HG02938 (cell line): ENCODE measurements around the gene MYO16.

ENCODE experiments used
- ATAC-seq: cut with Tn5 transposase; IDR thresholded peaks from one replicate; pipeline ENCODE4 v1.9.1; 2021; ENCODE audit warnings: mild to moderate bottlenecking, moderate library complexity; ENCODE audit not compliant: unreplicated experiment

Gene MYO16

DNA sequence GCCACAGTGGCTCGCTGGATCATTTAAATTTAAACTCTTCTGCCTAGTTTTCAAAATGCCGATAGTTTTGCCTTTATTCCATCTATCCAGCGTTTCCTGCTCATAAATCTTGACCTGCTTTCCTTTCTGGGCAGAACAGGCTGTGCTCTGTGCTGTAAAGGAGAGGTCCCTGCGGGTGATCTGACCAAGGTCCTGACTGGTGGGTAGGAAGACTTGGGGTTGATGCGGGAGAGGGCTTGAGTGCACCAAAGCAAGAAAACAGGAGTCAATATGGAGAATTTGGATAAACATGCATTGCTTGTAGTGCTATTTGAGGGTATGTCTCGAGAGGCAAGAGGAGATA is 533.6 kb downstream of the MYO16 start:
- ATAC-seq: no peak

DNA sequence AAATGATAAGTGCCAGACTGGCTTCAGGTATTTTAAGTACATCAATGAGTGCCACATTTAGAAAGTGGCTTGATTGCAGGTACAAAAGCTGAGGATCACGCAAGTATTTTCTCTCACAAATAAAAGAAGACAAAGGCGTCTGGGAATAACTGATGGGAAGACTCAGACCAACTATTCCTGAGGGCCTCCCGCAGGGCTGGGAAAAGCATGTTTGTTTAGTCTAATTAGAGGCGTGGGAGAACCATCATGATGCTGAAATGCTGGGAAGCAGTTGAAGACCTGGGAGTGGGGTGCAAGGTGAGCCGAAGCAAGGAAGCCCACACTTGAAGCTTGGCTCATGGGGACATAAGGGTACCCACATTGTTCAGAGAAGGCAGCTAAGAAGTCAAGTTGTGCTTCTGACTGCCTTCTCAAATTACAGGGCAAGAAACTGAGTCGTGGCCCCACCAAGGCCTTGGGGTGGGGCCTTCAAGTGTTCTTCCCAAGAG is 536.0 kb downstream of the MYO16 start:
- ATAC-seq: no peak

DNA sequence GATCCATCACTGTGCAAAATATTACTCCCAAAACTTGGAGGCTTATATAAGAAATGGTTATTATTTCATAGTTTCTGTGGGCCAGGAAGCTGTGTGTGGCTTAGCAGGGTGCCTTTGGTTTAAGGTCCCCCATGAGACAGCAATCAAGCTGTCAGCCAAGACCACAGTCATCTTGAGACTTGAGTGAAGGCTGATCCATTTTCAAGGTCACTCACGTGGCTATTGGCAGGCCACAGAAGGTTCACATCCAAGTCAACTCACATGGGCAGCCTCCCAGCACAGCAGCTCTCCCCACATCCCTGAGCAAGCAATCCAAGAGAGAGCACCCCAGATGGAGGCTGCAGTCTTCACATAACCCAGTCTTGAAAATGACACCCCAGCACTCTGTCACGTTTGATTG is 537.4 kb downstream of the MYO16 start:
- peak; percentile 24 for ATAC-seq

DNA sequence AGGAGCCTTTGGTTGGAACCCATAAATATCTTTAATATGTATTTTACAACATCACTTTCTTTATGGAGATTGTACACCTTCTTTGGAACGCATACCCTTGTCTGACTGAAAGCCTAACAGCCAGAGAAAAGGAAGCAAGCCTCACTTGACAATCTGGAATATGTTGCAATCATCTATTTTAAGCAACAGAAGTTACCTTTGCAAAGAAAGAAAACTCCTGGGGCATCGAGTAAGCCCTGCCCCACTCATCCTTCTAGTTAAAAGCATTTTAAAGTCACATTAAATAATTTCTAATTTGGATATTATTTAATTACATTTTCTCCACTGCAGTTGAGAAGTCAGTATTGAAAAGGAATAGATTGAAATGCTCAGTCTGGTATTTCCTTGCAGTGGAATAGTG is 542.7 kb downstream of the MYO16 start:
- ATAC-seq: no peak

DNA sequence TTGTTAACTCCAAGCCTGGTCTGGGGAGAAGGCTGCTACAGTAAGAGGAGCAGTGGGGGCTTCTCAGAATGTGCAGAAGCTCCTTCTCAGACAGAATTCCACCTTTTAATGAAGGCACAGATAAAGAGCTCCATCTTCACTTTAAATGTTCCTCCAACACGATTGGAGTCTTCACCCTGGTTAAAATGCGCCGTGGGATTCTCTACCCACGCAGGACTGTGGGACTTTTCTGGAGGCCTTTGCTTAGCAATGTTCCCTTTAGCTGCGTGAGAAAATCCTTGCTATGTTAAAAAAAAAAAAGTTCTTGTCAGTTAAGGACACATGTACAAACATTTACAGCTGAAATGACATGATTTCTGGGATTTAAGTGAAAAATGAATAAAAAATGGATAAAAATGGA is 546.3 kb downstream of the MYO16 start:
- no peak for ATAC-seq

DNA sequence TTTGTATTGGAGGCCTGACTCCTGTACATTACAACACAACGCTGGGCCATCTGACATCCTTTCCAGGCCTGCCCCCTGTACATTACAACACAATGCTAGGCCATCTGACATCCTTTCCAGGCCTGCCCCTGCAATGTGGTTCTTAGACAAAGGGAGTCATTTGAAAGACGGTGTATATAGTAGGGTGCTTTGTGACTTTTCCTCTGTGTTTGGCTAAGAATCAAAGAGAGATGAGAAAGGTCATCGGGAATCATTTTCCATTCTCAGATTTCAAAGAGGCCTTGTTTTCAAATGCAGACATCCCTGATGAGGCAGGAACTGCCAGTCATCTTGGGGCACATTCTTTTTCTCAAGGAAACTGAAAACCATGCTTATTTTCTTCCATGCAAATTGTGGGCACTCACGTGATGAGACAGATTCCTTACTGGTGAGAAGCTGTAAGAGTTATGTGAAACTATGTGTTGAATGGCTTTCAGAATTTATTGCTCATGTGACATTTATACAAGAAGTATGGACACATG is 551.6 kb downstream of the MYO16 start:
- ATAC-seq: no peak

DNA sequence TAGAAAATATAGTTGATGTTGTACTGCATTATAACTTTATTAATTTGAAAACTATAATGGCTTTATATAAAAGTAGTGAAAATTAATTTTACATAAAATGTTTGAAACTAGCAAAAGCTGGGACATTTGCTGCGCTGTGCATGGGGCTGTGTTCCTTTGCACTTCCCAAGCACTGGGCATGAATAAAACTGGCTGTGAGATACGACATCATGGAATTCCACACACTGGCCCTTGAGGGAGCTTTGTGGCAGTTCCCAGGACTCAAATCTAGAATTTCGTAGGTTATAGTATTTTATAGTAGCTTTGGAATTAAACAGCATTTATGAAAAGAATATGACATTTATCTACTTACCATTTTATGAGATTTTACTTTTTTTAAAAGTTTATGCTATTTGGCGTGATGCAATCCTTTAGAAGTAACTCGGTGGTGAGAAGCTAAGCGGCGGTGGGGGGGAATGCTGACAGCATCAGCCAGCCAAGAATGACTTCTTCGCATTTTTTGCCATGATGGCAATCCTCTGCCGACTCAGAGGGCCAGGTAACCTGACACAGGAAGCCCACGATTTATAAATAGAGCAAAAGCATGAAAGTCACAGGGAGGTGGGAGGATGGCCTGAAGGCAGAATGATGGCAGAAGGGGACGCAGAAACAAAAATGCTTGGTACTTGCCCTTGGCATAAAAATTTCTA is 553.5 kb downstream of the MYO16 start:
- ATAC-seq: no peak

DNA sequence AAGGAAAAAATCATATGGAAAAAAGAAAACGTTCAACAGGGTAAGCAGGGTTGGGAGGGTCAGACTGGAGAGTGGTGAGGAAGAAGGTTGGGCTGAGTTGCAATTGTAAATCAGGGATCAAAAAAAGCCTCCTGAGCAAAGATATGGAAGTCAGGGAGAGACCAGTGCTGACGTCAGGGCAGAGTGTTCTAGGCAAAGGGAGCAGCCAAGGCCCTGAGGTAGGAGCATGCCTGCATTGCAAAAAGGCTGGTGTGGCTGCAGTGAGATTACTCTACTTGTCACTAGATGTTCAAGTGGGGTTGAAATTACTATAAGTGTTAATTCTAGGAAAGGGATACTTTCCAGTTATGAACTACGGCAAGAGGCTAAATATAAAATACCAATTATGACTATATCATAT is 562.0 kb downstream of the MYO16 start:
- ATAC-seq: no peak

DNA sequence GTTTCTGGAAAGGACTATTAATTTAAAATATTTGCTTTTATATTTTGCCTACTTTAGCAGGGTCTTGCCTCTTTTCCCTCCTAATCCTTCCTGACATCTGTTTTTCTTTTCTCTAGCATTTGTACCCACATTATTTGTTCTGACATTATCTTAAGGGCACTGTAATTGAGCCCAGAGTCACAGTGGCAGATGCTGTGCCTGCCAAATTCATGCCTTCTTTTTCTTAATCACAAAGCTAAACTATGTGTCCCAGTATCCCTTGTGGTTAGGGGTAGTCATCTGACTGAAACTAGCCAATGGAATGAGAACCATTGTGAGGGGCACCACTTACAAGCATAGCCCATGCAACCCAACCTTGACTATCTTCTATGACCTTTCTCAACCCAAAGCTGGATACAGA is 562.9 kb downstream of the MYO16 start:
- ATAC-seq: no peak

DNA sequence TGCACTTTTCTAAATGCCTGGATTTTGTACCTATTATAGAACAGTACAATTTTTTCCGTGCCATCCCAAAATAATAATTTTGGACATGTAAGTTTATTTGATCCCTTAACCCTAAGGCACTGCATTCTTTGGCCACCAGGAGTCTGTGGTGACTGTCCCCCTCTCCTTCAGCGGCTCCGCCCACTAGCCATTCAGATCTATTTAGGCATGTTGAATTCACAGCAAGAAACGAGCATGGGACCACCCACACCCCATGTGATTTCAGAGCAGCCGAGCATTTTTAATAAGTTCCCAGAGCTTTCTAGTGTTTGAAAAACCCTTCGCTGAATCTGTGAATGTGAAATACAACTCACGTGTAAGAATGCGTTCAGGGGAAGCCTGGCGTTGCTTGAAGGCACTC is 567.5 kb downstream of the MYO16 start:
- ATAC-seq: no peak

DNA sequence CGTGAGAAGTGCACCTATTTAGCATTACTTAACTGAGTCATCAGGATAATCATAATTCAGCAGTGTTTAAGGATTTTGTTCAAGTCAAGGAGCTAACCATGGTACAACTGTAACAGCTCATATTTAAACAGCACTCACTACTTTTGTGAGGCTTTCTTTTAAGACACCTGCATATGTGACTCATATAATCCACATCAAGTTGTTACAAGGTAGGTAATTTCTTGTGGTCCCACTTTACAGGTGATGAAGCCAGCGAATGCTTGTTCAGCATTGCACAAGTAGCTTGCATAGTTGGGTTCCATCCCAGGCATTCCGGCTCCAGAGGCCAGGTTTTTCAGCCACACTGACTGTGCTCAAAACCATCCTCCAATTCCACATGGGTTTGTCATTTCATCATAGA is 569.2 kb downstream of the MYO16 start:
- no peak for ATAC-seq

DNA sequence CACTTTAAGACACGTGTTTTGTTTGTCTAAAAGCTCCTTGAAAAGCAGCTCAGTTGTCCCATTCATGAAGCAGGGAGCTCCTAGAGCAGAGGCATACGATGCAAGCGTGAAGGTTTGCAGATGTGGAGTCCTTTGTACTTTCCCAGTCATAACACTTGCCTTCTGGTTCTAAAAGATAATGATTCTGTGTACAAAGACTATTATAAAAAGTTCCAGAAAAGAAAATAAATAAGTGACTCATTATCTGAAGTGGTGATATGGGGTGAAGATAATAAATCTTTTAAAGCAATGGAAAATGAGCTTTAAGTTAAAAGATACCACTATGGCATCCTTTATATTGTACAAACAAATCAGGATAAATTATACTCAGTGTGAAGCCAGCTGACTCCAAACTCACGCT is 569.9 kb downstream of the MYO16 start:
- no peak for ATAC-seq

DNA sequence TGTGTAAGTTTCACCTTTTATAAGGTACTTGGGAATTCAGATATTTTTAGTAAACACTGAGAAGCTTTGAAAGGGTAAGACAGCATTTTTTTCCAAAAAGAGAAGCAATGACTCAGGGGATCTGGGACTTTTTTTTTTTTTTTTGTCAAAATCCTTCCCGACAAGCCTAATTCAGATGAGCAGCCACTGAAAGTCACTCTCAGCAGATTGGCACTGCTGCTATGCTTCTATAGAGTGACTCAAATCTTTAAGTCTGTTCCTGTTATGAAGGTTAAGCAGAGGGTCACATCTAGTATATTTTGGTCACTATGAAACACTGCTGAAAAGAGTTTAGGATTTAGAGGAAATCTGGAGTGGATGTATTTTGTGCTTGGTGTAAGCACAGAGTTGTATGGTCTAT is 571.1 kb downstream of the MYO16 start:
- no peak for ATAC-seq

DNA sequence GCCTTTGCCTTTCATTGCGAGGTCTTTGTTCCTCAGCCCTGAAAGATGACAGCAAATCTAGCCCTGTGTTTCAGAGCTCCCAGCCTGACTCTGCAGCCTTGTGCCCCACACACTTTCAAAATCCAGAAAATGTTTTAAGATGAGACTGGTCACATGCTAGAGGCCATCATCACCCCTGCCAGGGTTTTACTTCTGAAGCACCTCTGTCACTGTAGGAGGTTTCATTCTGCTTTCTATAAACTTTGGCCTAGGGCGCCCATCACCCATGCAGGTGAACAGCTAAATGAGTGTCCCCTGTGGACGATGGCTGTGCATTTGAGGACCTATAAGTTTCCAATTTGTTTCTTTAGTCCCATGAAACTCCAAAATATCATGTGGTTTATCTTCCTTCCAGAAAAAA is 574.2 kb downstream of the MYO16 start:
- no peak for ATAC-seq

DNA sequence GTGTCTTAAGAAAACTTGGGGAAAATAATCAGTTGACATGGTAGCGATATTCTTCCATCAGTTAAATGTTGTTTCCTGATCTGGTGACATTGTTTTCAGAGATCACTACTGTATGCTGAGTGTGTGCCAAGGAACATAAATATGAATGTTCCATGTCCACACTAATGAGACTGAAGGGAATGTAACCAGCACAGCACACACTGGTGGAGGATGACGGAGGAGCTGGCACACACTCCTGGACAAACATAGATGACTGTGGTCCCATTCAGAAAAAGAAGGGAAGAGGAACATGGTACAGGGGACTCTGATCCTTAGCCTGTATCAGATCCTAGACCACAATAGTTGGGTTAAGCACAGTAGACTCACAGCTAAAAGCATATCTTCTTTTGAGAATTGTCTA is 574.8 kb downstream of the MYO16 start:
- no peak for ATAC-seq

DNA sequence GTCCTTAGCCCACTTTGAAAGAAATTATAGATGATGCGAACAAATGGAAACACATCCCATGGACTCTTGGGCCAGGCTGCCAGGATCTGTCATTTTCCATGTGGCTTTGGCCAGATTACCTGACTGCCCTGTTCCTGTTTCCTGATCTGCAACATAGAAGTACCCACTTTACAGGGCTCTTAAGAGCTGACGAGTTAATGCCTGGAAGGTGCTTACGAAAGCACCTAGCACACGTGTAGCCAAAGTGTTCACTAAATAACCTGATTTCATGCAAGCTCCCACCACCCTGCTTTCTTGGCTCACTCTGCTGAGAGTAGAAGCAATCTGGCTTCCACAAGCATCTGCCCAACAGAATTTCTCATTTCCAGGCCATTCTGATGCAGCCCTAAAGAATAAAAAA is 575.2 kb downstream of the MYO16 start:
- no peak for ATAC-seq

DNA sequence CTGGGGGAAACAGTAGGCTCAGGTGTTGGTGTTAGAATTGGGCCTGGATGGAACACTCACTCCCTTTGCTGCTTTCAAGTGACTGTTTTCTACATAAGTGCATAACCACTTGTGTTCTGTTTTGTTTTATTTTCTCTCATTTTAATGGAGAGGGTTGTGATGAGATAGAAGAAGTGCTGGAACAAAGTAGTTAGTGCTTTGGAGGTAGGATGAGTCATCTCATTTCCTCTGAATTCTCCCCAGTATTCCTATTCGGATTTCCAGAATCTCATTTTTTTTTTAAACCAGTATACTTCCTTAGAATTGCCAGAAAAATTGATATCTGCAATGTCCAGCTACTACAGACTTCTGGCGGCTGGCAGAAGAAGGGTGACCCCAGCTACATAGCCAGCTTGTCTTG is 575.9 kb downstream of the MYO16 start:
- ATAC-seq: no peak

DNA sequence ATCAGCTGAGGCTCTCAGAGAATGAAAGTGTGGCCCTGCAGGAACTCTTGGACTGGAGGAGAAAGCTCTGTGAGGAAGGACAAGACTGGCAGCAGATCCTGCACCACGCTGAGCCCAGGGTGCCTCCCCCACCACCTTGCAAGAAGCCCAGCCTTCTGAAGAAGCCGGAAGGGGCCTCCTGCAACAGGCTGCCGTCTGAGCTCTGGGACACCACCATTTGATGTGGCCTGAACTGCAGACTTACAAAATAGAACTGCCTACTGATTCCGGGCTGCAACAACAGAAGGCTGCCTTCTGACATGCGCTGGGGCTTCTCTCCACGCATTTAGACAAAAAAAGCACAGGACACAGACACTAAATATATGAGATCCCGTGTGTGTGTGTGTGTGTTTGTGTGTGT is 577.2 kb downstream of the MYO16 start:
- no peak for ATAC-seq

DNA sequence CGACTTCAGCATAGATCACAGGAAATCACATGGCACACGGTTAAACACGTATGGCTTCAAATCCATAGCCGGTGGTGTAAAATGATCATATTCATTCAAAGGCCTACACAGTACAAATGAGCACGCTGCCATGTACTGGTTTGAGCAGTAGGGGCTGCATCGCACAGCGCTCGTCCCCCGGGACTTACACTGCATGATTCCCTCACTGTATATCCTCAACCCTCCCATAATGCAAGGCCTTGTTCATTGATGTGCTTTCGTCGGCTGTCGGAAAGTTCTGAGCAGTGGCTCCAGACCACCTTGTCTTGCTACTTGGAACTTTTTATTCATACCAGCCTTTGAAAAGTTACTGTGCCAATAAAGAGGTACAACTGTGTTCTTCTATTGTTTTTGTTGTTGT is 578.2 kb downstream of the MYO16 start:
- ATAC-seq: no peak

DNA sequence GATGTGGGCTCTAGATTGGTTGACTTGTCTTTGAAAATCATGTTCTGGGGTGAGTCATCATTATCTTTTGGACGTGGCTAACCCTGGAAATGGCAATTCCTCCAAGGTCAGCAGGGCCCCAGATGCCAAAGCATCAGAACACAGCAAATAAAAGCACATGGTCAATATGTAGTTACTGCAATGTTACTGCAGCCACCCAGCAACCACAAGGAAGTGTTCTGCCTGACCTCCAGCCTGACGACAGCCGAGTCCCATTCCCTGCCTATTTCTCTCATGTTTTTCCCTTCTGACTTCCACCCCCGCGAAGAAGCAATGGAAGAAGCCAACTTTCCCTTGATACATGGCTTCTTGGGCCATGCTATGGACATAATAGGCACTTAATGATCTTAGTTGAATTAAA is 579.1 kb downstream of the MYO16 start:
- ATAC-seq: no peak

DNA sequence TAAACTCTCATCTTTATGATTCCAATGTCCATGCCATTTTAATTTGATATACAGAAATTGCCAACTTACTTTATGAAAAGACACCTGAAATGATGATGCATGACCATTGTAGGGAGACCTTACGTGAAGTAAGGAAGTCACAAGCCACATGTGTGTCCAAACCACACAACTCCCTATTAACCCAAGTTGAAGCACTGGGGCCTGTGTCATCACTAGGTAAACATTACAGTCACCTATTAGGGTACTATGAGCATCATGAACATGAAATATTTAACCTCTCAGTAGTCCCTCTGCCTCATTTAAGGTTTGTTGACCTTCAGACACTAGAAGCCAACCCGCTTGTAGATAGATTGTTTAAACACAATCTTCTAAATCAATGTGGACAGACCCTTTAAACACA is 580.1 kb downstream of the MYO16 start:
- no peak for ATAC-seq

DNA sequence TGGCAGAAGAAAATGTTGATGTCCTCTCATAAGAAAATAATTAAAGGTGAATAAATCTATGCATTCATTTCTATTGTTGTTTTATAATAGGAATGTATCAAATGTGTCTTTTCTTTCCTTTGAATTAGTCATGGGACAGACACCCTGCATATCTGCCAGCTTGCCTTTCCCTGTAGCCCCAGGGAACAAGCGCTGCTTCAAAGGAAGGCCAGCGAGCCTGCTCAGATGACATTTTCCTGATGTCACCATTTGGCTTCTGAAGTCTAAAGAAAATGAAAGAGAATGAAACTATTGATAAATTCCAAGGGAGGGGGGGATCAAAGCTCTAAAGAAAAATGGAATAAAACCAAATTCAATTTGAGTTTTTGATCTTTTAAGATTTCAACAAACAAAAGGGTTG is 582.2 kb downstream of the MYO16 start:
- no peak for ATAC-seq

DNA sequence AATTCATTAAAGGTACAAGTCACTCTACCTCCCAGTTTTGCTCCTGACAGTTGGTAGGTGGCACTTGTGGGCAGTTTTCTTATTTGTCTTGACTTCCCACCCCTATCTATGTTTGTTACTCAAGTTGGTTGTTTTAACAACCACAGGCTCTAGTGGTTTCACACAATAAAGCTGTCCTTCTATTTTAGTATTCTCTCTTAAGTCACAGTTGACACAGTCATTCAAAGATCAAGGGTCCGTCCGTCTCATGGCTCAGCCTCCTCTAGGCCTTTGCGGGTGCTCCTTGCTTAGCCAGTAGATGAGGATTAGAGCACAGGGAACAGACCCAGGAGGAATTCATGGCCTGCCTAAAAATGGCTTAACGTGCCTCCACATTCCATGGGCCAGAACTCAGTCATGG is 583.2 kb downstream of the MYO16 start:
- no peak for ATAC-seq
